Measurements from ENCODE around the gene ZNF629.

Gene ZNF629

DNA sequence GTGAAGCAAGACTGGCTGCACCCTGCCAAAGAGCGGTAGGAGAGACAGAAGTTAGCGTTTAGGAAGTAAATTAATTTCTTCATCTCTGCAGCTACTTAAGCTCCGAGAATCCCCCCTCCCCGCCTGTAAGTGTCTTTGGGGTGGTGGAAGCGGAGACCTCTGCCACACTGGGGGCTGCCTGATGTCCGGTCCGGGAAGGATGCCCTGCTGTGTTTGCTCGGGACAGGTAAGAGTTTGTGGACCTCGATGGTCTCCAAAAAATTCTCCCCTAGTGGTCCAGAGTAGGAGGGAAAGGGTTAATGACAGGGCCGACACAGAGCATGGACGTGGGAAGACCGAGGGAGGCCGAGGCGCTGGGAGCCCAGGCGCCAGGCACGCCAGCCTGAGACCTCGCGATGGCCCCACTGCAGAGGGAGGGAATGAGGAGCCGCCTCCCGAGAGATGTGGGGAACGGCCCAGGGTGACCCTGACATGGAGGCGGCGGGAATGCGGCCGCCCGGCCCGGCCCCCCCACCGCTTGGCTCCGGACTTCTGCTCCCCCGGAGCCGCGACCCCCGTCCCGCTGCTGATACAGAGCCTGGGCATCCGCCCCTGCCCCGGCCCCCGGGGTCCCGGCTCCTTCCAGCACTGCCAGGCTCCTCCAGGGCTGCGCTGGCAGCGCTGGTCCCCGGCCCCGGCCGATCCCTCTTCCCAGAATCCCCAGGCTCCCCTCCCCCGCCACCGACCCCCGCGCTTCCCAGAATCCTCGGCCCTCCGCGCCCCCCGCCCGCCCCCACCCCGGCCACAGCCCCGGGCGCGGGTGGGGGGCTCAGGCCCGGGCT, 680 bp downstream of the ZNF629 start:
- DNase-seq (ENCODE audit: low read depth in 2 of 2): no peak

DNA sequence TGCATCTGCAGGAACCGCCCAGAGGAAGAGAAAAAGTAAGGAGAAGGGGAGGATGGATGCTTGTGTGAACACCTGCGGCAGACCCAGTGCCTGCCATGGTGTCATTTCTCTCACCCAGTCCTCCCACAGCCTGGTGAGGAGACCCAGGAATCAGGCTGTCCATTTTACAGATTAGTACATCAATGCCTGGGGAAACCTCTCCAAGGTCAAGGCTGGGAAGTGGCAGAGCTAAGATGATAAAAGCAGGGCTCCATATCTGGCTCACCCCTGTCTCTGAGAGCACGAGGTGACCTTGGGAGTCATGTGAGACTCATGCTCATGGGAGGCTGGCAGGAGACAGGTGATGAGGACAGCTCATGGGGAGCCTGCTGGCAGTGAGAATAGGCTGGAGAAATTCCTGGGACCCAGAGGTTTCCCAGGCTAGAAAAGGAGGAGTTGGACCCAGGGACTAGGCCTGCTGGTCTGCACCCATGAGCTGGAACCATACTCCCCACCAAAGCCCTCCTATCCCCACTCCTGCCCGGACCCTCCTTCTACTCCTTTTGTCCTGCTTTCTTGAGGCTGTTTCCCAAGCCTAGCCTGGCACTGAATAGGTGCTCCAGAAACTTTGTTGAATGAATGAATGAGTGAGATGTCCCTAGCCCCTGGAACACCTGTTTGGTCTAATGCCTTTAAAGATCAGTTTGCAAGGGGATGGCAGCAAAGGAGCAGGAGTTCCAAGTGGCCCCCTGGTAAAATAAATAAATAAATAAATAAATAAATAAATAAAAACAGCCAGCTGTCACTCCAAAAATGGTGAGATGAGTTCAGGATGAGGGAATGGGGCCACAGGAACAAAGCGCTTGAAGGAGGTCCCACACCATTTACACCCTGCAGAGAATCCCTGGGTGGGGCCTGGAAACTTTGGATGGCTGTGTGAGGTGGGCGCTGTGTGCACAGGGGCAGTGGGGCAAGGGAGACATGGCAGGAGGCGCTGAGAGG, 1.6 kb downstream of the ZNF629 start:
- DNase-seq (ENCODE audit: low read depth in 2 of 2): no peak

DNA sequence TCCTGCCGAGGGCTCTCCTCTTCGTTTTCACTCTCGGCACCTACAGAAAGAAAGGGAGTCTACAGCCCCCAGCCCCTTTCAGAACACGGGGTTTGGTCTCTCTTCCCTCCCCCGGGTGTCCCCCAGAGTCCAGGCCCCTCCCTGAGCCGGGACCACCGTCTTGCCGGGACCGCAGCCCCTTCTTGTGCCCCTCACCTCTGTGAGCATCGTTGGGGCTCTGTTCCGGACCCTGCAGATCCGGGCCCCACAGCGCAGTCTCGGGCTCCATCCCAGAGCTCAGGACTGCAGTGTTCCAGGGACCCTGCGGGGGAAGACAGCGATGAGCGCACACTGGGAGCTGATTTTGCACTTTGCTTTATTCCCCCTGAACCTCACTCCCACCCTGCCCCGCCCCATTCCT, 2.8 kb downstream of the ZNF629 start:
- DNase-seq (ENCODE audit: low read depth in 2 of 2): no peak

DNA sequence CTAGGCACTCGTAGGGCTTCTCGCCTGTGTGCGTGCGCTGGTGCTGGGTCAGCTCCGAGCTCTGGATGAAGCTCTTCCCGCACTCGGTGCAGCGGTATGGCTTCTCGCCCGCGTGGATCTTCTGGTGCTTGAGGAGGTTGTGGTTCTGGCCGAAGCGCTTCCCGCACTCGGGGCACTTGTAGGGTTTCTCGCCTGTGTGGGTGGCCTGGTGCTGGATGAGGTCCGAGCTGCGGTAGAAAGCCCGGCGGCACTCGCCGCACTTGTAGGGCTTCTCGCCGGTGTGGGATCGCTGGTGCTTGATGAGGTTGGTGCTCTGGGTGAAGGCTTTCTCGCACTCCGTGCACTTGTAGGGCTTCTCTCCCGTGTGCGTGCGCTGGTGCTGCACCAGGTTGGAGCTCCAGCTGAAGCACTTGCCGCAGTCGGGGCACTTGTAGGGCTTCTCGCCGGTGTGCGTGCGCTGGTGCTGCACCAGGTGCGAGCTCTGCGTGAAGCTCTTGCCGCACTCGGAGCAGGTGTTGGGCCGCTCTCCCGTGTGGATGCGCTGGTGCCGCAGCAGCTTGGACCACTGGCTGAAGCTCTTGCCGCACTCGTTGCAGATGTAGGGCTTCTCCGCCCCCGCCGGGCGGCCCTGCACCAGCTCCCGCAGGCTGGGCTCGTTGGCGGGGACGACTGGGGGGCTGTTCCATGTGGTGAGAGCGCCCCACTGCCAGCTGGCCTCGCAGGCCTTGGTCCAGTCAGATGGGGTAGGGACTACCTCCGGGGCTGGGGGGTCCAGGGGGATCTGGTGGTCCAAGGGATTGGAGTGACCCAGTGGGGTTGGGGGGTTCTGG, 3.5 kb downstream of the ZNF629 start:
- DNase-seq (ENCODE audit: low read depth in 2 of 2): no peak

DNA sequence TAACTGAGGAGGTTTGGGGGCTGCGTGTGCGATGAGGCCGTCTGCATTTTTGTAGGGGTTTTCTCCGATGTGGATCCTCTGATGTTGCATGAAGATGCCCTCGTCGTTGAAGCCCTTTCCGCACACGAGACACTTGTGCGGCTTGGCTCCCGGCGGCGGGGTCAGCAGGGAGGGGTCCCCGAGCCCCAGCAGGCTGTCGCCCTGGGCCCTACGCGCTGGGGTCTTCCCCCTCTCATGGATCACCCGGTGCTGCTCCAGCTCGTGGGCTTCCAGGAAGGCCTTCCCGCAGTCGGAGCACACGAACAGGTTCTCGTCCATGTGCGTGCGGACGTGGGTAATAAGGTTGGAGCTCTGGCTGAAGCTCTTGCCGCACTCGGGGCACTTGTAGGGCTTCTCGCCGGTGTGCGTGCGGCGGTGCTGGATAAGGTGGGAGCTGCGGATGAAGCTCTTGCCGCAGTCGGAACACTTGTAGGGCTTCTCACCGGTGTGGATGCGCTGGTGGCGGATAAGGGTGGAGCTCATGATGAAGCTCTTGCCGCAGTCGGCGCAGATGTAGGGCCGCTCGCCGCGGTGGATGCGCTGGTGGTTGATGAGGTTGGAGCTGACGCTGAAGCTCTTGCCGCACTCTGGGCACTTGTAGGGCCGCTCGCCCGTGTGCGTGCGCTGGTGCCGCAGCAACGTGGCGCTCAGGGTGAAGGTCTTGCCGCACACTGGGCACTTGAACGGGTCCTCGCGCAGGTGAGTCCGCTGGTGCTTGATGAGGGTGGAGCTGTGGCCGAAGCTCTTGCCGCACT, 4.3 kb downstream of the ZNF629 start:
- no peak for DNase-seq (ENCODE audit: low read depth in 2 of 2)

DNA sequence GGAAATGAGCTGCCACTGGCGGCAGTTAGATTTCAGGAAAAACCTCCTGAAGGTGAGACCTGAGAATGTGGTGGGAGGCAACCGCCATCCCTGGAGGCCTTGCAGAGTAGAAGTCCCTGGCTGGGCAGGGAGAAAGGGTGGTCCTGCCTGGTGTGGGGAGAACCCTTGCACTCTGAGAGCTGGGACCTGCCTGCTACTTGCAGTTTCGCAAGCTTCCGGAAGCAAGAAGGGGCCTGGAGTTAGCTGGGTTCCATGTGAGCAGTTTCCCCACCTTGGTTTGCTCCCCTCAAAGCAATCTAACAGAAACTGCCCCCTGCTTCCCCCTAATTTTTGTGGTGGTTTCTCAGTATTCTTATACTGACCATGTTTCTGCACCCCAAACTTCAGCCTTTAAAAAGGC, 6.5 kb downstream of the ZNF629 start:
- DNase-seq (ENCODE audit: low read depth in 2 of 2): no peak

DNA sequence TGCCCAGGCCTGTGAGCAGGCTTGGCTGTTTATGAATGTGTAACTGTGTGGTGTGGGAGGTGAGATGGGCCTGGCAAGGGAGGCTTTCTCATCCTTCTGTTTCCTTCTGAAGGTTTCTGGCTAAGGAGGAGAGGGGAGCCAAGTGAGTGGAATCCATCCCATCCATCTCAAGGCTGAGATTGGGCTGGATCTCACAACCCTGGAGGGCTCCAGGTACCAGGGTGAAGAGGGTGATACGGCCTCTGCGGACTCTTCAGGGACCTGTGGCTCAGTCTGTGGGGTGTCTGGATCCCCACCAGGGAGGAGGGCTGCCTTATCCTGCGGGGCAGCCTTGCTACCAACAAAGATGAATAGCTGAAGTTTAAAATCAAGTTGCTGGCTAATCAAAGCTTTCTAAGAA, 7.0 kb downstream of the ZNF629 start:
- DNase-seq (ENCODE audit: low read depth in 2 of 2): no peak

DNA sequence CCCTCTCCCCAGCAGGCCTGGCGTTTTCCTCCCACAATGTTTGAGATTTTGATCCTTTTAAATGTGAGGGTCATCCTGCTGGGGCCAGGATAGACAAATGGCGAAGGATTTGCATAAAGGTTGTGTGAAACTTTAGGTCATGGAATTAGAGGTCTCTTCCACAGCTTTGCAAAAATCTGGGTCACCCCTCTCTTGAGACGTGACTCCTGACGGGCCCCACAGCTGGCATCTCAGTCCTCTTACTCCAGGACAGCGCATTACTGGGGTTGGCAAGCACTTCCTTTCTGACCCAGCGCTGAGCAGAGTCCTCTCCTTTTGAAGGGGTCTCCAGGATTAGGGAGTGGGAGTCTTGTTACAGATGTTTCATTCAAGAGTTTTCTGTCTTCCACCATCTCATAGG, 7.4 kb downstream of the ZNF629 start:
- no peak for DNase-seq (ENCODE audit: low read depth in 2 of 2)

DNA sequence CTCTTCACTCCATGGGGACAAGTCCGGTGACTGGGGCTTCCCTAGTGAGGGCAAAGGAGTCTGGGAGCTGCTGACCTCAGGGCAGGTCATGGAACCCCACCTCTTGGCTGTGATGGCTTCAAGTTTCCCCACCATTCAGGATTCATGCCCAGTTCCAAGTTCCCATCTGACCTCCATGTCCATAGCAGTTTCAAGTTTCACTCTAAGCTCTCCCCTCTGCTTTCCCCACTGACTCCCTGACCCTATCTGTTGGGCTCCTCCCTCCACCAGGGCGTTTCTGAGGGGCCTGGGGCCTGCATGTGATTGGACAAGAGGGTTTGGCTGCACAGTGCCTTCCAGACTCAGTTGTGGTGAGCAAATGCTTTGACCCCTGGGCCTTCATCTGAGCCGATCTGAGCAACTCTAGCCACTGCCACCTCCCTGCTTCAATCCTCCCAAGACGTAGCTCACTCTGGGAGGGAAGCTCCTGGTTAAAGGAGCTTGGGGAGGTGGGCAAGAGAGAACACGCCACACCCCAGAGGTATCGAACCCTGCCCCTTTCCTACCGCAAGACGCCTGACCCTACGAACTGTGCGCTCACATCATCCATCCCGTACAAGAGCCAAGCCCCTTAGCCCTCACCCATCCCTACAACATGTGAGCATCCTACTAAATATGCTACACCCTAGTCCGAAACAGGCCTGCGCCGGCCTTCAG, 8.3 kb downstream of the ZNF629 start:
- no peak for DNase-seq (ENCODE audit: low read depth in 2 of 2)

DNA sequence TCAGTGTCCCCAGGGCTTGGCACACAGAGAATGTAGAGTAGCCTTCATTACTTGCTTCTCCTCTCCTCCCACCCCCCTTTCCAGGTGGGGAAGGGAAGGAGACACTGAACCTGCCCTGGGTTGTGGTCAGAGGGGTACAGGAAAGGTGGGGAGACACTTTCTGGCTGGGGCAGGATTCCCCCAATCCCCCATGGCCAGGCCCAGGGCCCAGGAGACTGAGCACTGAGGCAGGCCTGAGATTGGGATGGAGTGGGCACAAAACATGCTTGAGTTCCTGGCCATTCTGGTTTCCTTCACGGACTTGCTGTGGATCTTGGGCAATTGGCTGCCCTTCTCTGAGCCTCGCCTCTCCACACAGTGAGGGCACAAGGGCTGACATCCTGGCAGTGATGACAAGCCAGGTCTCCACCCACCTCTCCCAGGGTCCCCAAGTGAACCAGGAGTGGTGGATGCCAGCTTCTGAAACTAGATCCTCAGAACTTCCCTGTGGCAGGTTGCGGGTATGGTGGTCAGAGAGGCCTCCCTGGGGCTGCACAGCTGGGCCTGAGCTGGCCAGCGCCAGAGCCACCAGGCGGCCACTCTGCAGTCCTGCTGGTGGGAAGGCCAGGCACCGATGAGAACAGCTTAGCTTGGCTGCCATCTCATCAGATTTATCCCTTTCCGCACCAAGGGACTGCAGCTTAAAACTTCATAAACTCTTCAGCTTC, 9.3 kb downstream of the ZNF629 start:
- DNase-seq (ENCODE audit: low read depth in 2 of 2): no peak

DNA sequence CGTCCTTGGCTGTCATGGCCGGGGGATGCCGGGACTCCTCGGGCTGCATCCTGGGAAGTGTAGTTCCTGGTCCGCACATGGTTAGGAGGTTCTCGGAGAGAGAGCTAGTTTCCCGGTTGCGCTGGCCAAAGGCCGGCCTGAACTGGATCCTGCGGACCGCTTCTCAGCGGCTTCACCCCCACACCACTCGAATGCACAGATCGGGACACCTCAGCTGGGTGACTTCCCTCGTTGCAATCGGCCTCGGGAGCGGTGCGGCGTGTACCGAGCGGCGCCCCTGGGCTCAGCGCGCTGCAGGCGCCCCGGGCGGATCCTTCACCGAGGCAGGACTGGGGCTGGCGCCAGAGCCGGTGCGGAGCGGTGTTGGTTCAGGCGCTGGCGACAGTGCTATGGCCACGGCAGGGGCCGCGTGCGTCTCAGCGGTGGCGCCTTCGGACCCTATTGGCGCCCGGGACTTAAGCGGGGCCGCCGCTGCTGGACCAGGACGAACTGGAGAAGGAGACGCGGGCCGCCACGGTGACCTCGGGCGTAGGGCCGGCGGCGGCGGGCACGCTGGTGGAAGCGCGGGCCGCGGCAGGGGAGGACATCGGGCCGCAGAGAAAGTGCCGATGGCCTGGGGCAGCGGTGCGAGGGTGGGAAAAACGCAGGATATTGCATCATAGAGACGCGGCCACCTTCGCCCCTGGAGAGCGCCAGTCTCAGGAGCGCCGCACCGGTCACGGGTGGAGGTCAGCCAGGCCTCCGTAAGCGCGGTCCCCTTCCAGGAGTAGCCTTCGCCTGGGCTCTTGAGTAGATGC, 11.4 kb downstream of the ZNF629 start:
- peak; percentile 52 to 56 for DNase-seq (ENCODE audit: low read depth in 2 of 2)

DNA sequence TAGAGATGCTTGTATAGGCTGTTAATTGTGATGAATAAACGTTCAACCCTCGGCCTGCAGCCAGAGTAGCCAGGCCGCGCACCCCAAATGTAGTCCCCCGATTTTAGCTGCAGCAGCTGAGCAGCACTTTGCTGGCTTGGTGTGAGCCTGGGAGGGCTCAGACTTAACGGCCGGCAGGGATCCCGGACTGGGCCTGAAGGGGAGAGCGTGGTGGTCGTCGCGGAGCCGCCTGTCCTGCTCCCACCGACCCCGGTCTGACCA, 11.9 kb downstream of the ZNF629 start:
- no peak for DNase-seq (ENCODE audit: low read depth in 2 of 2)

GRCh38 chr16:30774367-30775130, 12.5 kb downstream of the ZNF629 start:
- DNase-seq (ENCODE audit: low read depth in 2 of 2): no peak

DNA sequence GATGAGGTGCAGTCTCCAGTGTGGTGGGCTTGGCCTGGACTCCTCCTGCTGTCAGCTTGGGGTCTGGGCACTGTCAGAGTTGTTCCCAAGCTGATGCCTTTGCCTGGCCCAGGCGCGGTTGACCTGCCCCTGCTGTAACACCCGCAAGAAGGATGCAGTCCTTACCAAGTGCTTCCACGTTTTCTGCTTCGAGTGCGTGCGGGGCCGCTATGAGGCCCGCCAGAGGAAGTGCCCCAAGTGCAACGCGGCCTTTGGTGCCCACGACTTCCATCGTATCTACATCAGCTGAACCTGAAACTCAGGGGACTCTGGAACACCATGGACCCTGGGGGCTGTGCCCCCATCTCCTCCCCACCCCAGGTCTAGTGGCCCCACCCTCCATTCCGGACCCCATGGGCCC, 13.2 kb downstream of the ZNF629 start:
- no peak for DNase-seq (ENCODE audit: low read depth in 2 of 2)

- DNase-seq (ENCODE audit: low read depth in 2 of 2): no peak
Measured at GRCh38 chr16:30771726-30772125, 15.3 kb downstream of the ZNF629 start.

GRCh38 chr16:30769379-30770089, 17.5 kb downstream of the ZNF629 start:
- no peak for DNase-seq (ENCODE audit: low read depth in 2 of 2)

DNA sequence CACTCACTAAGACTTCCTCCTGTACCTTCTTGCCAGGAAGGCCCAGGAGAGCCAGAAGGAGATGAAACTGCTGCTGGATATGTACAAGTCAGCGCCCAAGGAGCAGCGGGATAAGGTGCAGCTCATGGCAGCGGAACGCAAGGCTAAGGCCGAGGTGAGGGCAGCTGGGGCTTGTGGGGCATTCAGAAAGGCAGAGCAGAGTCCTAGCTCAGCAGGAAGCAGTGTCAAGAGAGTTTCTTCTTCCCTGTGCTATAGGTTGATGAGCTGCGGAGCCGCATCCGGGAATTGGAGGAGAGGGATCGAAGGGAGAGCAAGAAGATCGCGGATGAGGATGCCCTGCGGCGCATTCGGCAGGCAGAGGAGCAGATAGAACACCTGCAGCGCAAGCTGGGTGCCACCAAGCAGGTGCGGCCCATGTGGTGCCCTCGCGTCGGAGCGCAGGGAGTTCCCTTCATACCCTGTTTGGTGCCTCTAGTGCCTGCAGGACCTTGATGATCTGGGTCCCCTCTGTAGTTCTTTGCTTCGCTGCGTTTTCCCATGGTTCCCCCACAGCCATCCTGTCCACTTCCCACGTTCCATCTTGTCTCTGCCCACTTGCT, 18.3 kb downstream of the ZNF629 start:
- DNase-seq (ENCODE audit: low read depth in 2 of 2): no peak

Measured in stimulated activated CD8-positive, alpha-beta memory T cell treated with anti-CD3 and anti-CD28 coated beads, Interleukin-2, amount 100 ng/mL, for 48 hours (primary cell).